Body of pancreas (tissue), 4 donors: Measurements from ENCODE around the gene C1orf53.
"Not testable (repeated sequence)": the region's sequence is repeated elsewhere in the genome, so short reads cannot be mapped to it uniquely, and the experiment has no call there.

Experiments
- POLR2A ChIP-seq, 3 donors: fragments of 450-650 bp; IDR thresholded peaks; one replicate each; pipeline ENCODE4 v1.6.1; 2016; ENCODE audit warnings: antibody characterized with exemption in 3 of 3, mild to moderate bottlenecking in 2 of 3
- TF ChIP-seq, protein P1 (sequence below), 7 experiments: fragments of 450-650 bp in 4 of 7; fragments of 200-600 bp in 3 of 7; sonication (generic) in 3 of 7; IDR thresholded peaks; one replicate each; pipeline ENCODE4 v1.5.1; 2016 to 2019; ENCODE audit warnings: antibody characterized with exemption in 7 of 7

DNA sequence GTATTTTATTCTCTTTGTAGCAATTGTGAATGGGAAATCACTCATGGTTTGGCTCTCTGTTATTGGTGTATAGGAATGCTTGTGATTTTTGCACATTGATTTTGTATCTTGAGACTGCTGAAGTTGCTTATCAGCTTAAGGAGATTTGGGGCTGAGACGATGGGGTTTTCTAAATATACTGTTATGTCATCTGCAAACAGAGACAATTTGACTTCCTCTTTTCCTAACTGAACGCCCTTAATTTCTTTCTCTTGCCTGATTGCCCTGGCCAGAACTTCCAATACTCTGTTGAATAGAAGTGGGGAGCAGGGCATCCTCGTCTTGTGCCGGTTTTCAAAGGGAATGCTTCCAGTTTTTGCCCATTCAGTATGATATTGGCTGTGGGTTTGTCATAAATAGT, 22.0 kb upstream of the C1orf53 start:
- not testable (repeated sequence) for TF ChIP-seq POLR2A (IDR thresholded peaks at IDR 0.05)
- TF ChIP-seq, protein P1, sequence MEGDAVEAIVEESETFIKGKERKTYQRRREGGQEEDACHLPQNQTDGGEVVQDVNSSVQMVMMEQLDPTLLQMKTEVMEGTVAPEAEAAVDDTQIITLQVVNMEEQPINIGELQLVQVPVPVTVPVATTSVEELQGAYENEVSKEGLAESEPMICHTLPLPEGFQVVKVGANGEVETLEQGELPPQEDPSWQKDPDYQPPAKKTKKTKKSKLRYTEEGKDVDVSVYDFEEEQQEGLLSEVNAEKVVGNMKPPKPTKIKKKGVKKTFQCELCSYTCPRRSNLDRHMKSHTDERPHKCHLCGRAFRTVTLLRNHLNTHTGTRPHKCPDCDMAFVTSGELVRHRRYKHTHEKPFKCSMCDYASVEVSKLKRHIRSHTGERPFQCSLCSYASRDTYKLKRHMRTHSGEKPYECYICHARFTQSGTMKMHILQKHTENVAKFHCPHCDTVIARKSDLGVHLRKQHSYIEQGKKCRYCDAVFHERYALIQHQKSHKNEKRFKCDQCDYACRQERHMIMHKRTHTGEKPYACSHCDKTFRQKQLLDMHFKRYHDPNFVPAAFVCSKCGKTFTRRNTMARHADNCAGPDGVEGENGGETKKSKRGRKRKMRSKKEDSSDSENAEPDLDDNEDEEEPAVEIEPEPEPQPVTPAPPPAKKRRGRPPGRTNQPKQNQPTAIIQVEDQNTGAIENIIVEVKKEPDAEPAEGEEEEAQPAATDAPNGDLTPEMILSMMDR (IDR thresholded peaks at IDR 0.05): not testable (repeated sequence)
